SW 1271 (cell line): Measurements from ENCODE around the gene PLK5.
"Not testable (repeated sequence)": the region's sequence is repeated elsewhere in the genome, so short reads cannot be mapped to it uniquely, and the experiment has no call there.

Source experiments
- DNase-seq, 2 experiments: peaks; one replicate each; lab custom pipeline; 2025; lab: John Stamatoyannopoulos, UW

PLK5 gene

GRCh38 chr19:1523412-1524286, at the start of gene PLK5:
Gene PLK5 (plus strand): TSS chr19:1524077. CDS start chr19:1526997, 2,920 bp downstream.
- no peak for DNase-seq

GRCh38 chr19:1474765-1475351, 49.0 kb upstream of the PLK5 start:
- DNase-seq: no peak

- no peak for DNase-seq
Measured at GRCh38 chr19:1475751-1476437, 48.0 kb upstream of the PLK5 start.

GRCh38 chr19:1477056-1477455, 46.8 kb upstream of the PLK5 start:
- DNase-seq: not testable (repeated sequence)

- peak; percentile 81 to 90 for DNase-seq
Measured at GRCh38 chr19:1478934-1479707, 44.8 kb upstream of the PLK5 start, which contains the start of gene C19orf25. Gene C19orf25 (minus strand): TSS chr19:1479215. CDS start chr19:1478903, 312 bp downstream.

GRCh38 chr19:1481224-1481892, 42.5 kb upstream of the PLK5 start:
- DNase-seq: no peak

- DNase-seq: no peak
Measured at GRCh38 chr19:1481893-1482360, 42.0 kb upstream of the PLK5 start.

GRCh38 chr19:1482361-1483130, 41.3 kb upstream of the PLK5 start:
- DNase-seq: no peak

- DNase-seq: no peak
Measured at GRCh38 chr19:1483131-1483978, 40.5 kb upstream of the PLK5 start.

GRCh38 chr19:1483979-1484428, 39.9 kb upstream of the PLK5 start:
- DNase-seq: no peak

- no peak for DNase-seq
Measured at GRCh38 chr19:1486720-1487575, 36.9 kb upstream of the PLK5 start.

GRCh38 chr19:1487576-1488281, 36.1 kb upstream of the PLK5 start:
- no peak for DNase-seq

- DNase-seq: no peak
Measured at GRCh38 chr19:1488282-1488601, 35.6 kb upstream of the PLK5 start.

GRCh38 chr19:1489463-1490310, 34.2 kb upstream of the PLK5 start:
- DNase-seq: no peak

- peak; percentile 89 to 97 for DNase-seq
Measured at GRCh38 chr19:1490311-1491113, 33.4 kb upstream of the PLK5 start, which contains the start of gene PCSK4. Gene PCSK4 (minus strand): TSS chr19:1490350. CDS start chr19:1490346, 4 bp downstream.
